NB4 (cell line): ENCODE results near the gene UBAC2.

ENCODE experiments used
- CTCF ChIP-seq: IDR thresholded peaks from one replicate; pipeline ENCODE4 v1.5.1; 2012; ENCODE audit warnings: low read depth, low read length
- POLR2A ChIP-seq: IDR thresholded peaks from 2 replicates; pipeline ENCODE4 v1.6.1; 2011; ENCODE audit warnings: mild to moderate bottlenecking; ENCODE audit not compliant: insufficient read length; ENCODE audit errors: extremely low read depth

- no peak for TF ChIP-seq CTCF
- no peak for TF ChIP-seq POLR2A
Observed at GRCh38 chr13:99415014-99415650, 214.5 kb downstream of the UBAC2 start.
